Activated naive CD8-positive, alpha-beta T cell treated with anti-CD3 and anti-CD28 coated beads, Interleukin-2, amount 50 U/mL, for 24 hours (primary cell): ENCODE measurements around the gene MATR3.

Experiments used
- ATAC-seq: fragments of 150-1000 bp; cut with Tn5 transposase; one replicate; pipeline ENCODE4 v1.10.0; 2021
- DNase-seq: peaks from one replicate; pipeline ENCODE4 v3.0.0; 2021
- H3K27ac Mint-ChIP-seq: one replicate; pipeline ENCODE4 v1.8.0; 2021; ENCODE audit warnings: mild to moderate bottlenecking, mixed read lengths
- H3K27me3 Mint-ChIP-seq: one replicate; pipeline ENCODE4 v1.8.0; 2021; ENCODE audit warnings: mixed read lengths
- H3K36me3 Mint-ChIP-seq: one replicate; pipeline ENCODE4 v1.8.0; 2021; ENCODE audit warnings: low read depth, mixed read lengths
- H3K4me1 Mint-ChIP-seq: one replicate; pipeline ENCODE4 v1.8.0; 2021; ENCODE audit warnings: mixed read lengths
- H3K4me3 Mint-ChIP-seq: one replicate; pipeline ENCODE4 v1.8.0; 2021; ENCODE audit warnings: mild to moderate bottlenecking, moderate library complexity, mixed read lengths
- H3K9me3 Mint-ChIP-seq: one replicate; pipeline ENCODE4 v1.8.0; 2021; ENCODE audit warnings: mixed read lengths

Gene MATR3

GRCh38 chr5:139282197-139282557 is 11.4 kb upstream of the MATR3 start:
- ATAC-seq: no peak
- Mint-ChIP-seq H3K4me3 (no peak overlapping the region), H3K4me1 (peaks cover 50% of the 10 kb centered on the region), H3K27me3 (no peaks in the 10 kb centered on the region), H3K9me3 (no peaks in the 10 kb centered on the region), H3K27ac (peak overlapping the region; percentile 71), H3K36me3 (peaks cover 87% of the 10 kb centered on the region)
- DNase-seq: no peak

DNA sequence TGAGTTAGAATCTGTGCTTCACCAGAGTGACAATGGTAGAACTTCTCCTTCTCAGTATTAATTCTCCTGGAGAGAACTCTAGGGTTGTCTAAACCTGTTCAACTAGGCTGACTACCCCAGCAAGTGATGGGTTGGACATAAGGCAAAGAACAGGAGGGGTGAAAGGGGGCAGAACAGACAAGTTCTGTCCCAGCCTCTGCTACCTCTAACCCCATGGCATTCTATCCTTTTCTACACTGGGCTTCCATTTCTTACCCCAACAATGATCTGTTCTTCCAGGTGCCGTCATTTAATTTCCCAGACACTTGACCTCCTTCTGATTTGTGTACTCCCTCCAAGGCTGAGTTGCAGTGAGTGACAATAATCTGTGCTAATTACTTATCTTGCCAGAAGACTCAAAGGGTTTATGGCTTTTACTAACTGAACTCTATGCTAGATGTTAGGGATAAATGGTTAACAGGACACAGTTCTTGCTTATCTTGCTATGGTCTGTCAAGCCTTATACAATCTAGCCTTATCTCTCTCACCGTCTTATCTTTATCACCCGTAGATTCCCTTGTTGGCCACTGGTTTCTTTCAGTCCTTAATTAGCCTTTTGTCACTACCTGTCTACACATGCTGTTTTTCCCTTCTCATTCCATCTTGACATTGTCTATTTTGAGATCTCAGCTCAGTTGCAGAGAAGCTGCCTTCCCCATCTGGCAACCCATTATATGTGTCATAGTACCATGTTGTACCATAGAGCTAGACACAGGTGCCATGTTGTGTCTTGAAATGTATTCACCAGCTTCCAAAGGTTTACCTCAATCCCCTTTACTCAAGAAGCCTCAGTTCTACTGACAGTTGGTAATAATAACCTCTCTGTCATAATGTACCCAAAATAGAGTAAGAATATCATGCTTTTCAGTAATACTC is 10.0 kb upstream of the MATR3 start:
- ATAC-seq: no peak
- Mint-ChIP-seq H3K9me3 (no peaks in the 10 kb centered on the region), H3K4me3 (no peak overlapping the region), H3K4me1 (peaks cover 39% of the 10 kb centered on the region), H3K27me3 (no peaks in the 10 kb centered on the region), H3K36me3 (peaks cover 81% of the 10 kb centered on the region), H3K27ac (peak overlapping the region; percentile 31)
- no peak for DNase-seq

DNA sequence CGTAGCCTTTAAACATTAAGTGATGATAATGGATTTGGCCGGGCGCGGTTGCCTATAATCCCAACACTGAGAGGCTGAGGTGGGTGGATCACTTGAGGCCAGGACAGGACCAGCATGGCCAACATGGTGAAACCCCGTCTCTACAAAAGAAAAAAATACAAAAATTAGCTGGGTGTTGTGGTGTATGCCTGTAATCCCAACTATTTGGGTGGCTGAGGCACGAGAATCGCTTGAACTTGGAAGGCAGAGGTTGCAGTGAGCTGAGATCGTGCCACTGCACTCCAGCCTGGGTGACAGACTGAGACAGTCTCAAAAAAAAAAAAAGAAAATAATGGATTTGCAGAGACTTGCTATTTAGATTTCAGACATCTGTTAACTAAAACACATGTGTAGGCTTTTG is 9.2 kb upstream of the MATR3 start:
- Mint-ChIP-seq H3K36me3 (peaks cover 74% of the 10 kb centered on the region), H3K4me1 (peaks cover 31% of the 10 kb centered on the region), H3K9me3 (no peaks in the 10 kb centered on the region), H3K27ac (no peak overlapping the region), H3K27me3 (no peaks in the 10 kb centered on the region), H3K4me3 (no peak overlapping the region)
- no peak for DNase-seq
- ATAC-seq: no peak

DNA sequence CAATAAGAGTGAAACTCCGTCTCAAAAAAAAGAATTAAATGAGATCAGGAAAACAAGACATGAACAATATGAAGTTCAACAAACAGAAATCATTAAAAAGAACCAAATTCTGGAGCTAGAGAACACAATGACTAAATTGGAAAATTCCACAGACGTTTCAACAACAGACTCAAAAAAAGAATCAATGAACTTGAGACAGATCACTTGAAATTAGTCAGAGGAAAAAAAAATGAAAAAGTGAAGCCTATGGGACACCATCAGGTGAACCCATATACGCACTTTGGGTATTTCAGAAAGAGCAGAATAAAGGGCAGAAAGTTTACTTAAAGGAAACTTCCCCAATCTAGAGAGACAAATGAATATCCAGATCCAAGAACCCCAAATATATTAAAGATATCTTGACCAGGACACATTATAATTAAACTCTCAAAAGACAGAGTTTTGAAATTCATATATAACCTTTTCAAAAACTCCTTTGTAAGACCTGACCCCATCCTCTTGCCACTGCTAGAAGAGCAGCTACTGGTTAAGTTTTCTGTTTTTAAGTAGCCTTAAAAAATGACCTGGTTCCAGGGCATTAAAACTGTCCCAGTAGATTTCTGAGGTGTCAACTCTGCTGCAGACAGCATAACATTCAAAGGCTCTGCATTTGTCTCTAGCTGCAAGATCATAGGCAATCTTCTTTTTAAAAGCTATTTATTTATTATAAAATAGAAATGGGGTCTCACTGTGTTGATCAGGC is 7.7 kb upstream of the MATR3 start:
- peak overlapping the region; percentile 50 for H3K27ac Mint-ChIP-seq
- H3K4me1 Mint-ChIP-seq: peaks cover 16% of the 10 kb centered on the region
- no peak overlapping the region for H3K4me3 Mint-ChIP-seq
- ATAC-seq (no peak), DNase-seq (no peak)
- no peaks in the 10 kb centered on the region for H3K9me3 Mint-ChIP-seq
- no peaks in the 10 kb centered on the region for H3K27me3 Mint-ChIP-seq
- H3K36me3 Mint-ChIP-seq: peaks cover 61% of the 10 kb centered on the region

- no peaks in the 10 kb centered on the region for H3K27me3 Mint-ChIP-seq
- H3K27ac Mint-ChIP-seq: peak overlapping the region; percentile 64
- H3K36me3 Mint-ChIP-seq: peaks cover 47% of the 10 kb centered on the region
- peaks cover 9% of the 10 kb centered on the region for H3K4me1 Mint-ChIP-seq
- no peaks in the 10 kb centered on the region for H3K9me3 Mint-ChIP-seq
- ATAC-seq: no peak
- no peak for DNase-seq
- no peak overlapping the region for H3K4me3 Mint-ChIP-seq
These were observed 5.5 kb upstream of the MATR3 start for GRCh38 chr5:139287890-139288635.

DNA sequence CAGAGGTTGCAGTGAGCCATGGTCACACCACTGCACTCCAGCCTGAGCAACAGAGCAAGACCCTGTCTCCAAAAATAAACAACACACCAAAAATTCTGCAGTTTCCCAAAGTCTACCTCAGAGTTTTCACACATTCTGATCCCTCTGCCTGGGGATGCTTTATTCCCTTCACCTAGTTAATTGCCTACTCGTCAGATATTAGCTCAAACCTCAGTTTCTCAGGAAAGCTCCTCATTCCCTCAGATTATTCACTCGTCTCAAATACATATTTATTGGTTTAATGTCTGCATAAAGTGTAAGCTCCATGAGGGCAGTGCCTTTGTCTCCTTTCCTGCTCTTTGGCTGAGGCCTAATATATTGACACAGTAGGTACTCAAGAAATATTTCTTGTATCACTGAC is 2.5 kb upstream of the MATR3 start:
- H3K36me3 Mint-ChIP-seq: peaks cover 39% of the 10 kb centered on the region
- DNase-seq (no peak), ATAC-seq (no peak)
- H3K27ac Mint-ChIP-seq: no peak overlapping the region
- no peaks in the 10 kb centered on the region for H3K27me3 Mint-ChIP-seq
- H3K4me3 Mint-ChIP-seq: no peak overlapping the region
- H3K9me3 Mint-ChIP-seq: no peaks in the 10 kb centered on the region
- H3K4me1 Mint-ChIP-seq: peaks cover 17% of the 10 kb centered on the region

DNA sequence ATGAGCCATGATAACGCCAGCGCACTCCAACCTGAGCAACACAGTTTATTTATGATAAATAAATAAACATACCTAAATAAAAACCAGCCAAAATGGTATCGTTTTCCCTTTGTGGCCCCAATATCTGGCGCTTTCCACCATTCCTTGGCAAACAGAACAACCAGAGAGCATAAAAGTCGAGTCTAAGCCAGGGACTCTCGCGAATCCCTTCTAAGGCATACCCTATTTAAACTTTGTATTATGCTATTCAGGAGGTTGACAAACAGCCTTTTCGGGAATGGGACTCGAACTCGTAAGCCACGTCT is 386 bp upstream of the MATR3 start:
- H3K4me3 Mint-ChIP-seq: peak overlapping the region; percentile 96
- ATAC-seq (no peak), DNase-seq (no peak)
- no peaks in the 10 kb centered on the region for H3K27me3 Mint-ChIP-seq
- H3K9me3 Mint-ChIP-seq: no peaks in the 10 kb centered on the region
- peaks cover 34% of the 10 kb centered on the region for H3K36me3 Mint-ChIP-seq
- H3K27ac Mint-ChIP-seq: peak overlapping the region; percentile 96
- H3K4me1 Mint-ChIP-seq: peaks cover 38% of the 10 kb centered on the region

DNA sequence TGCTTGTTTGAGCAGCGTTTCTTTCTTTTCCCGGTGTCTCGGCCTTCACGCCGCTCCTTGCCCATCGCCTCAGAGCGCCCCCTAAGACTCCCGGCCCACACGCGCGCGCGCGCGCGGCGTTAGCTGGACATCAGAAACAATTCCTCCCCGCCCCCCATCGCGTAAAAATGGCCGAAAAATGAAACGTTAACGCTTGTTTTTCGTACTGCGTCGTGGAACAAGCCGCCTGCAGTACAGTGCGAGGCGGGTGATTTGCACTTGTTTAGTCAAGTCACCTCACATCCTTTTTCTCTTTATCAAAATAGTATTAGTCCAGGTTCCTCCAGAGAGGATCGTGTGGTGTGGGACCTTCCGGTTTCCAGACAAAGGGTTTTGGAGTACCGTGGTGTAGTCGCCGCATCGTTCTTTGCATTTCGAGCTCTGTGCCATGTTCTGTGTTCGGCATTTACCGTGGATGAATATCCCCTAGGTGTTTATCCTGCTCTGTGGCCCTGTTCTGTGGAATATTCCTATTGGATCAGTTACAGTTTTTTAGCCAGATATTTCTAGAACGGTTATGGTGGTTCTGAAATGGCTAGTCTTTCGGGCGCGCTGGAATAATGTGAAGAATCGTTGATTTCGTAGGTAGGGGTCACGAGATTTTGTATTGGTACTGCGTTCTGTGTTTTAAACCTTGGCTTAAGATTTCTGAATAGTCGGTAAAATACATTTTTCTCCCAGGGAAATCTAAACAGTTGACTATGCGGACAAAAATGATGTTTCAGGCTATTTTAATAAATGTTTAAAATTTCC is 1.0 kb downstream of the MATR3 start:
- peak overlapping the region; percentile 96 for H3K27ac Mint-ChIP-seq
- H3K9me3 Mint-ChIP-seq: no peaks in the 10 kb centered on the region
- ATAC-seq (peak; percentile 6), DNase-seq (peak; percentile 68)
- H3K27me3 Mint-ChIP-seq: no peaks in the 10 kb centered on the region
- peaks cover 50% of the 10 kb centered on the region for H3K4me1 Mint-ChIP-seq
- H3K4me3 Mint-ChIP-seq: peak overlapping the region; percentile 96
- H3K36me3 Mint-ChIP-seq: peaks cover 41% of the 10 kb centered on the region

DNA sequence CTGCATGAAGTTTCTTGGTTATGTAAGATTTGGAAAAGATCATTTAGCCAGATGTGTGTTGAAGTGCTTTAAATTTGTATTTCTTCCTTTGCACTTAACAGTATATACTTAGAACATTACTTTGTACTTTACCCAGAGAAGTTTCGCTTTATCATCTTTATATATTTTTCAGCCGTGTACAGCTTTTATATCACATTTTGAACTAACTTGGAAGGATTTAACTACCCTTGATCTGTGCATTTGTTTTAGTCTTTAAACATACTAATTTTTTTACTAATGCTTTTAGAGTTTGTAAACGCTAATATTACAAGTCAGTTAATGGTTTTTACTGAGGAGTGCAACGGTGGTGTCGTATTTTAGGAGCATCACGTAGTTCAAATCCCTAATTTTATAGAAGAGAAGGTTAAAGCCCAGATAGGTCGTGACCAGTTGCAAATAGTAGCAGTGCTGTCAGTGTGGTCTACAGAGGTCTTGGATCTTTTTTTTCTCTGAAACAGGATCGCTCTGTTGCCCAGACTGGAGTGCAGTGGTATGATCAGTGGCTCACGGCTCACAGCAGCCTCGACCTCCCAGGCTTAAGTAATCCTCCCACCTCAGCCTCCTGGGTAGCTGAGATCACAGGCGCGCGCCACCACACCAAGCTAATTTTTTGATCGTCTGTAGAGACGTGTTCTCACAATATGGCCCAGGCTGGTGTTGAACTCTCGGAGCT is 2.0 kb downstream of the MATR3 start:
- Mint-ChIP-seq H3K36me3 (peaks cover 43% of the 10 kb centered on the region), H3K4me1 (peaks cover 60% of the 10 kb centered on the region), H3K4me3 (peak overlapping the region; percentile 96), H3K27me3 (no peaks in the 10 kb centered on the region), H3K27ac (peak overlapping the region; percentile 96), H3K9me3 (no peaks in the 10 kb centered on the region)
- no peak for DNase-seq
- ATAC-seq: no peak

- H3K4me1 Mint-ChIP-seq: peaks cover 66% of the 10 kb centered on the region
- H3K9me3 Mint-ChIP-seq: no peaks in the 10 kb centered on the region
- no peak for ATAC-seq
These were observed 2.7 kb downstream of the MATR3 start for GRCh38 chr5:139296198-139296597.

DNA sequence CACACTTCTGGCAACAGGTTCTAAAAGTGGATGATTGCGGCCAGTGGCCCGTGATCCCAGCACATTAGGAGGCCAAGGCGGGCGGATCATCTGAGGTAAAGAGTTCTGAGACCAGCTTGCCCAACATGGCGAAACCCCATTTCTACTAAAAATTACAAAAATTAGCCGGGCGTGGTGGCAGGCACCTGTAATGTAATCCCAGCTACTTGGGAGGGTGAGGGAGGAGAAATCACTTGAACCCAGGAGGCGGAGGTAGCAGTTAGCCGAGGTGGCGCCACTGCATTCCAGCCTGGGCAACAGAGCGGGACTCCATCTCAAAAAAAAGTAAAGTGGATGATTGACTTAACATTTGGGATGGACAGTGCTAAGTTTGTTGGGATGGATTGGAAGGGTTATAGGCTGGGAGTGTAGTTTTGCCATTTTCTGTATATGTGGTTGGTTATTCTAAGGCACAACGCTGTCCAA is 3.4 kb downstream of the MATR3 start:
- Mint-ChIP-seq H3K4me3 (peak overlapping the region; percentile 96), H3K27me3 (no peaks in the 10 kb centered on the region), H3K36me3 (peaks cover 42% of the 10 kb centered on the region), H3K4me1 (peaks cover 73% of the 10 kb centered on the region), H3K27ac (peak overlapping the region; percentile 19), H3K9me3 (no peaks in the 10 kb centered on the region)
- ATAC-seq (no peak), DNase-seq (no peak)

More at GRCh38 chr5:139296198-139296597, 2.7 kb downstream of the MATR3 start:
- DNase-seq: no peak
- H3K36me3 Mint-ChIP-seq: peaks cover 37% of the 10 kb centered on the region
- H3K27me3 Mint-ChIP-seq: no peaks in the 10 kb centered on the region
- H3K27ac Mint-ChIP-seq: peak overlapping the region; percentile 96
- H3K4me3 Mint-ChIP-seq: peak overlapping the region; percentile 96

DNA sequence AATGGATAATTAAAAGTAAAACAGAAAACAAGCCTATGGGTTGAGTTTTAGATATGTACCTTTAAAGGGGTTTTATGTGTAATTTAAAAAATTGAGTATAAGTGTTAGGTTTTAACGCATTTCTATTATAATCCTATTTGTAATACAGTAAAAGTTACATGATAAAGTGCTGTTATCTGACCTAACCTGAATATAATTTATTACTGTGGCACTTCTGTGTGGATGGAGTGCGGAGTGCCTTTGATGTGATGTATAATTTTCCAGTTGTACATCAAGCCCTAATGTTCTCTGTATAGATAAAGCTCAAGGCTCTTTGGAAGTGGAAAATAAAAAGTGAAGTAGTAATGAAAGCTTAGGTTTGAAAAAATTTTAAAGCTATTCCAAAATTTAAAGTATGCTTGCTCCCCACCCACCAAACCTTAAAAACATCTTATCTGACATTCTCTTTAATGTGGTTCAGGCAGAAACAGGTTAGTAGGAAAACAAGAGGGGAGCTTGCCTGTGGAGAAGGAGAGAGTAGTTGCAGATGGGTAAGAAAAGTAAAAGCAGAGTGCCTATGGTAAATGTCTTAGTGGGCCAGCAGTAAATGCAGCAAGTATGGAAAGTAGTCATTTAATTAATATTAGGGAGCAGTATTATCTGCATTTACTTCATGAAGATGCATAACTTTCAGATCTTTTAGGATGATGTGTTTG is 4.0 kb downstream of the MATR3 start:
- no peak for ATAC-seq
- H3K27ac Mint-ChIP-seq: peak overlapping the region; percentile 16

DNA sequence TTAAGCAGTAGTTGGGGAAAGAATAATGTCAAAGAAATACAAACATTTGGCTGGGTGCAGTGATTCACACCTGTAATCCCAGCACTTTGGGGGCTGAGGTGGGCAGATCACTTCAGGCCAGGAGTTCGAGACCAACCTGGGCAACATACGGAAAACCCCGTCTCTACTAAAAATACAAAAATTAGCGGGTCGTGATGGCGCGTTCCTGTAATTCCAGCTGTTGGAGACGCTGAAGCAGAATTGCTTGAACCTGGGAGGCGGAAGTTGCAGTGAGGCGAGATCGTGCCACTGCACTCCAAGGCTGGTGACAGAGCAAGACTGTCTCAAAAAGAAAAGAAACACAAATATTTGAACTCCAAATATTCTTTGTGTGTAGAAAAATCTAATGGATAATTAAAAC is 4.7 kb downstream of the MATR3 start:
- Mint-ChIP-seq H3K4me1 (peaks cover 80% of the 10 kb centered on the region), H3K4me3 (peak overlapping the region; percentile 39), H3K9me3 (no peaks in the 10 kb centered on the region), H3K27ac (peak overlapping the region; percentile 47), H3K27me3 (no peaks in the 10 kb centered on the region), H3K36me3 (peaks cover 47% of the 10 kb centered on the region)
- DNase-seq (no peak), ATAC-seq (no peak)

More for the DNA sequence above, 4.0 kb downstream of the MATR3 start:
- Mint-ChIP-seq H3K4me1 (peaks cover 78% of the 10 kb centered on the region), H3K9me3 (no peaks in the 10 kb centered on the region), H3K4me3 (peak overlapping the region; percentile 39), H3K27me3 (no peaks in the 10 kb centered on the region), H3K36me3 (peaks cover 44% of the 10 kb centered on the region)
- DNase-seq: no peak
